Measurements from ENCODE around the gene PTCD1.

DNA sequence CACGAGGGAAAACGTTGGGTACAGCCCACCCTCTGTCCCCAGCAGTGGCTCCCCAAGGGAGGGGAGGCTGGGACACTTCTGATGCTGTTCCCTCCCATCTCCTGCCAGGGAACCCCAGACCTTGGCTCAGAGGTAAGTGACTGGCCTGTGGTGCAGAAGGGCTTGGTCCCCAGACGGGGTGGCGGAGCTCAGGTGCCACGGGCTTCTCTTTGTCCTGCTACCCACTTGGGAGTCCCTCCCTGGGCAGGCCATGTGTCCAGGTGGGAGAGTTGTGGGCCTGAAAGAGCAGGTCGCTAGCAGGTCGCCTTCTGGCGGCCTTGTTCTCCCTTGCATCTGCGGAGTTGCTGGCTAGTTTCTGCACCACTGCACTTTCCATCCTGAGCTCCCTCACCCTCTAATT lies 17.3 kb upstream of the PTCD1 start:
- TF ChIP-seq, protein P1, sequence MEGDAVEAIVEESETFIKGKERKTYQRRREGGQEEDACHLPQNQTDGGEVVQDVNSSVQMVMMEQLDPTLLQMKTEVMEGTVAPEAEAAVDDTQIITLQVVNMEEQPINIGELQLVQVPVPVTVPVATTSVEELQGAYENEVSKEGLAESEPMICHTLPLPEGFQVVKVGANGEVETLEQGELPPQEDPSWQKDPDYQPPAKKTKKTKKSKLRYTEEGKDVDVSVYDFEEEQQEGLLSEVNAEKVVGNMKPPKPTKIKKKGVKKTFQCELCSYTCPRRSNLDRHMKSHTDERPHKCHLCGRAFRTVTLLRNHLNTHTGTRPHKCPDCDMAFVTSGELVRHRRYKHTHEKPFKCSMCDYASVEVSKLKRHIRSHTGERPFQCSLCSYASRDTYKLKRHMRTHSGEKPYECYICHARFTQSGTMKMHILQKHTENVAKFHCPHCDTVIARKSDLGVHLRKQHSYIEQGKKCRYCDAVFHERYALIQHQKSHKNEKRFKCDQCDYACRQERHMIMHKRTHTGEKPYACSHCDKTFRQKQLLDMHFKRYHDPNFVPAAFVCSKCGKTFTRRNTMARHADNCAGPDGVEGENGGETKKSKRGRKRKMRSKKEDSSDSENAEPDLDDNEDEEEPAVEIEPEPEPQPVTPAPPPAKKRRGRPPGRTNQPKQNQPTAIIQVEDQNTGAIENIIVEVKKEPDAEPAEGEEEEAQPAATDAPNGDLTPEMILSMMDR (IDR thresholded peaks at IDR 0.05), result no peak
- TF ChIP-seq POLR2A (IDR thresholded peaks at IDR 0.05), result no peak

Data from Peyer's patch (tissue), 4 donors.